ENCODE measurements around the gene HOXA13.

Gene HOXA13

DNA sequence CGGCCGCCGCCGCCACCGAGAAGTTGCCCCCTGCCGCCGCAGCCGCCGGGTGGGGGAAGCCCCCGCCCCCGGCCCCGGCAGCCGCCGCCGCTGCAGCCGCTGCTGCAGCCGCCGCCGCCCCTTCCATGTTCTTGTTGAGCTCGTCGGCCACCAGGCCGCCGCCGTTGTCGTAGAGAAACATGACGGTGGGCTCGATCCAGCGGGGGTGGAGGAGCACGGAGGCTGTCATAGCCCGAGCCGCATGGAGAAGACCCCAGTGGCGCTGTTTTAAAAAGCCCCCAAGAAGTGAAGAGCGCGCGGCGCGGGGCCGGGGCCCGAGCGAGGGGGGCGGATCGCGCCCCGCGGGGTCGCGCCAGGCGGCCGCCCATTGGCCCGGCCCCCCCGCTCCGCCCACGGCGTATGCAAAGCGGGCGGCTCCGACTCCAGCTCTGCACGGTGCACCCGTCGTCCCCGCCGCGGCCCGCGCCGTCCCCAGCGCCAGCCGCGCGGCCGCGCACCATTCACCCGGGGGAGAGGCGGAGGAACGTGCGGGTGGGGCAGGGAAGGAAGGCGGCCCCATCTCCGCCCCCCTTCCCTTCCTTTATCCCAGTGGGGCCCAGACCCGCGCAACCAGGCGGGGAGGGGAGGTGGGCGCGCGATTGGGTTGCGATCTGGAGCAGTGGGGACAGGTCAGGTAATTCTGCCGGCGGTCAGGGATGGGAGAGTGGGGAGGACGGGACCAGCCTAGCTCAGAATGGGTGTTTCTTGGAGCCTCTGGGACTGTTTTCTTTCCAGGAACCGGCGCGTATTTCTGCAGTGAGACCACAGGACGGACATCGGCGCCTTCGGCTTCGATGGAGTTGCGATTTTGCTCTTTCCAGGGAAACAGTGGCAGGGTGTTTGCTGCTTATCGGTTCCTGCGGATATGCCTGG, at the start of gene HOXA13:
TSS of gene HOXA13 (minus strand) at position 243 of the 912 bp plus-strand sequence. CDS start at position 229, 14 bp downstream.
- peak; percentile 42 for TF ChIP-seq POLR2A (IDR thresholded peaks at IDR 0.05; ENCODE audit: low read depth, low read length)
- no peak for DNase-seq (ENCODE audit: insufficient read length, low spot score)
- FAIRE-seq = no peak

GRCh38 chr7:27248911-27249723, 49.2 kb upstream of the HOXA13 start:
- no peak for TF ChIP-seq POLR2A (IDR thresholded peaks at IDR 0.05; ENCODE audit: low read depth, low read length)
- FAIRE-seq (no peak), DNase-seq (ENCODE audit: insufficient read length, low spot score) (no peak)

DNA sequence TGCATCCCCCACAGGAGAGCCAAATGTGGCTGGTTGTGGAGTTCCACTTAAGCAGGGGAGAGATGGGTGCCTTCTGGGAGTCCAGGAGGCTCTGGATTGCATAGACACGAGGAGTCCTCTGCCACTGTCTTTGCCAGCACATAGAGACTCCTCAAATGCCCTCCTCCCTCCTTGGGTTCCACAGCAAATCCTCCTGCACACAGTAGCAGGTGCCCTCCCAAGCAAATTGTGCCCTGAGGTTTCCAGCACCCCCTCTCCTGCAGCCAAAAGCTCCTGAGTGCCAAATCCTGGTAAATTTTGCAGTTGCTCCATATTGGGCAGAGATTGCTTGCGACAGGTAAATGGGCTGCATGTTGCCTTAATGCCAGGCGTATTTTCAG, 48.5 kb upstream of the HOXA13 start:
- no peak for TF ChIP-seq POLR2A (IDR thresholded peaks at IDR 0.05; ENCODE audit: low read depth, low read length)
- FAIRE-seq = no peak
- DNase-seq (ENCODE audit: insufficient read length, low spot score) = no peak

DNA sequence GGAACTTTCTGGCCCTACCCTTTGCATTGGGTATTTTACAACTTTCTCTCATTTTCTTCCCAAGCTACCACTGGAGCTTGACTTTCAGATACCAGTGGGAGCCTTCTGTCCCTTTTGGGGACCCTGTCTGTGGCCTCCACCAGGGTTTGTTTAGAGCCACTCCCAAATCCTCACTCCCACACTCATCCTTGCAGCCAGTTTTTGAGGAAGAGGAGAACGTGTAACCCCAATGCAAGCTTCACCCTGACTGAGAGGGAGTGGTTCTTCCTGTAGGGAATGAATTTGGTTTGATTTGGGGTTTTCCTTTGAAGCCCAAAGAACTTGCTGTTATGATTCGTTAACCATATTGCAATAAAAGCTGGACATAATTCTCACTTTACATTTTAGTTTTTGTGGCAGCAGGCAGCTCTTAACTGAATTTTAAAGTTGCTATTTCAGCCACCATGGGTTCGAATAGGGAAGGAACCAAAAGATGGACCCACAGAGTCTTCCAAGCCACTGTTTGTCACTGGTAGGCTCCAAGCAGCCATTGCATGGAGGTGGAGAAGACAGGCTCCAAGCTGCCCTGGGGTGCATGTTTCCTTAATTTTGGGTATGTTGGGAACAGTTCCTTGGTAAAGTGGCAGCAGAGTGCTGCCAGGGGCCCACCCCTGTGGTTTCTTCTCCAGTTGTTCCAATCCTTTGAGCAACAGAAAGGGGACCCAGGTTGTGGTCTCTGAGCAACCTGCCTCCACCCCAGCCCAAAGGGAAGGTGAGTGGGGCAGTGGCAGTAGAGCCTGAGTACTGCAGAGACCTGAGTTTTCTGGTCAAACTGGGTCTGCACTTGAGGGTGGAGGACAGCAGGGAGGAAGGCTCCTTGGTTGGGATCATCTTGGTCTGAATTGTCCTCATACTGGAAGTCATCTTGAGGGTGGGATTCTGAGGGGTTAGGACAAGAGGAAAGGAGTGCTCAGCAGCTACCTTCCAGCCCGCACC, 47.8 kb upstream of the HOXA13 start:
- no peak for DNase-seq (ENCODE audit: insufficient read length, low spot score)
- no peak for TF ChIP-seq POLR2A (IDR thresholded peaks at IDR 0.05; ENCODE audit: low read depth, low read length)
- no peak for FAIRE-seq

- no peak for DNase-seq (ENCODE audit: insufficient read length, low spot score)
- no peak for TF ChIP-seq POLR2A (IDR thresholded peaks at IDR 0.05; ENCODE audit: low read depth, low read length)
- no peak for FAIRE-seq
Measured at GRCh38 chr7:27247000-27247399, 47.1 kb upstream of the HOXA13 start.

- FAIRE-seq (no peak), DNase-seq (ENCODE audit: insufficient read length, low spot score) (no peak)
- no peak for TF ChIP-seq POLR2A (IDR thresholded peaks at IDR 0.05; ENCODE audit: low read depth, low read length)
Measured at GRCh38 chr7:27245798-27246691, 46.2 kb upstream of the HOXA13 start.

DNA sequence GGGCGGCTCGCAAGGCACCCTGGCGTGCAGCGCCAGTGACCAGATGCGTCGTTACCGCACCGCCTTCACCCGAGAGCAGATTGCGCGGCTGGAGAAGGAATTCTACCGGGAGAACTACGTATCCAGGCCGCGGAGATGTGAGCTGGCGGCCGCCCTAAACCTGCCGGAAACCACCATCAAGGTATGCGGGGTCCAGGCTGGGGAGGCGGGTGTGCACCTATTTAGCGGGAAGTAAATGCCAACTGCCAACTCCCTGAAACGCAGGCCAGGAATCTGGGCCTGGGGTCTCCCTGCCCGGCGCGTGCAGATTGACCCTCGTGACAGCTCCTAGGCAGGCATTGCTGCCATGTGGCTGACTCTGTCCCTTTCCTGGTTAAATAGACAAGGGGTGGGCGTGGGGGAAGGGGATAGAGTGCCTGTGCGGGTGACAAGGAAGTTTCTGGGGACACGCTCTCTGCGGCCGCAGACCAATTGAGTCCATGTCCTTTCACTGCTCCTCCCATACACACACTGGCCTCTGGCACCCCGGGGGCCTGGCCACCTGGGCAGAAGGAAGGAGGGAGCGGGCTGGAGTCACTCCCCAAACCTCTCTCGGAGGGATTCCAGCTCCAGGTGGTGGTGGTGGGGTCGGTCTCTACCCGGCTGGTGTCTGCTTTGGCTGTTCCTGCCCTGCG, 45.4 kb upstream of the HOXA13 start:
- no peak for TF ChIP-seq POLR2A (IDR thresholded peaks at IDR 0.05; ENCODE audit: low read depth, low read length)
- FAIRE-seq = no peak
- no peak for DNase-seq (ENCODE audit: insufficient read length, low spot score)

DNA sequence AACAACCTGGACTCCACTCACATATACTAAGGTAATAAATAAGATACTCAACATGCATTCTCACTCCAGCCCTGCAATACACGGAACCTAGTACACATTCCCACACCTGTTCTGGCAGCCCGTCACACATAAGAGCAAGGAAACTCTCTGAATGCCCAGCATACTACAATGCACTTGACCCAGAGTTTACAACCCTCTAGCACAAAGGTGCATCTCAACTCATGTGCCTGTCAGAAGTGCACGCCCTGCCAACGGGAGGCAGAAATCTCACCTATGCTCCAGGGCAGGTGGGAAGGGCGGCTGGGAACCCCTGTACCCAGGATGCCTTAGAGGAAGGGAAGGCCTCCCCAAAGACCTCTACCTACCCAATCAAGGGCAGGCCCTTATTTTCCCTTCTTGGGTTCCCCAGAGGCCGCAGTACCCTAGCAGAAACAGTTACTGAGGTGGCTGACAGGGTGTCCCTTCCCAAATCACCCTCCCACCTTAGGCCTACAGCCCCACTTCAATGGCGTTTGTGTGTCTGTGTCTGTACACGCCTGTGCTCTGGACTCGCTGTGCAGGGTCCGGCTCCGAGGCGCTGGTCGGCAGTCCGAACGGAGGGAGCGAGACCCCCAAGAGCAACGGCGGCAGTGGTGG, 44.7 kb upstream of the HOXA13 start:
- no peak for TF ChIP-seq POLR2A (IDR thresholded peaks at IDR 0.05; ENCODE audit: low read depth, low read length)
- FAIRE-seq (no peak), DNase-seq (ENCODE audit: insufficient read length, low spot score) (no peak)

- TF ChIP-seq POLR2A (IDR thresholded peaks at IDR 0.05; ENCODE audit: low read depth, low read length) = no peak
- DNase-seq (ENCODE audit: insufficient read length, low spot score) (no peak), FAIRE-seq (no peak)
Measured at GRCh38 chr7:27243340-27244163, 43.7 kb upstream of the HOXA13 start.

DNA sequence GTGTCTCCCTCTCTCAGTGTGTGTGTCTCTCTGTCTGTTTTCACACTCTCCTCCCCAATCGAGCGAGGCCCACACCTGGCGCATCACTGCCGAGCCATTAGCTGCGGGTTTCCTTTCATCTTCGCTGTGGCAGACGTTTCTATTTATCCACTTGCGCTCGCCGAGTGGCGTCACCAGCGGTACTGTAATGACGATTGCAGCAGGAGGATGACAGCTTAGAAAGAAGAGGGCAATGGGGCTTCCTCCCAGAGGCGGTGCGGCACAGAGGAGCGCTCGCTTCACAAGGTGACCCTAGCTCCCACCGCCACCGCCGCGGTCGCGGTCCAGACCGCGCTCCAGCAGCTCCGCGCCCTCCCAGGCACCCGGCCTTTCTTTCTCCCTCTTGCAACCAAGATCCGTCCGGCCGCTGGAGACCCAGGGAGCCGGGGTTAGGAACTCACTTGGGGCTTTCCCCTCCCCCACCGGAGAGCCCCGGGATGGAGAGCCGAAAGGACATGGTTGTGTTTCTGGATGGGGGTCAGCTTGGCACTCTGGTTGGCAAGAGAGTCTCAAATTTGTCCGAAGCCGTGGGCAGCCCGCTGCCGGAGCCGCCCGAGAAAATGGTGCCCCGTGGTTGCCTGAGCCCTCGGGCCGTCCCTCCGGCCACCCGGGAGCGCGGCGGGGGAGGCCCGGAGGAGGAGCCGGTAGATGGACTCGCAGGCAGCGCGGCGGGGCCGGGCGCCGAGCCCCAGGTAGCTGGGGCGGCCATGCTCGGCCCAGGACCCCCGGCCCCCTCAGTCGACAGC, 42.9 kb upstream of the HOXA13 start, which contains the start of gene EVX1:
TSS of gene EVX1 (plus strand) at position 248 of the 785 bp plus-strand sequence. CDS start at position 477, 229 bp downstream.
- DNase-seq (ENCODE audit: insufficient read length, low spot score) (no peak), FAIRE-seq (no peak)
- TF ChIP-seq POLR2A (IDR thresholded peaks at IDR 0.05; ENCODE audit: low read depth, low read length) = no peak
